ENCODE measurements around the gene SKP2.
A peak's percentile ranks its signal among the peaks of the same experiment; 100 is the strongest.
"Not testable (repeated sequence)": the region's sequence is repeated elsewhere in the genome, so short reads cannot be mapped to it uniquely, and the experiment has no call there.

The SKP2 gene

DNA sequence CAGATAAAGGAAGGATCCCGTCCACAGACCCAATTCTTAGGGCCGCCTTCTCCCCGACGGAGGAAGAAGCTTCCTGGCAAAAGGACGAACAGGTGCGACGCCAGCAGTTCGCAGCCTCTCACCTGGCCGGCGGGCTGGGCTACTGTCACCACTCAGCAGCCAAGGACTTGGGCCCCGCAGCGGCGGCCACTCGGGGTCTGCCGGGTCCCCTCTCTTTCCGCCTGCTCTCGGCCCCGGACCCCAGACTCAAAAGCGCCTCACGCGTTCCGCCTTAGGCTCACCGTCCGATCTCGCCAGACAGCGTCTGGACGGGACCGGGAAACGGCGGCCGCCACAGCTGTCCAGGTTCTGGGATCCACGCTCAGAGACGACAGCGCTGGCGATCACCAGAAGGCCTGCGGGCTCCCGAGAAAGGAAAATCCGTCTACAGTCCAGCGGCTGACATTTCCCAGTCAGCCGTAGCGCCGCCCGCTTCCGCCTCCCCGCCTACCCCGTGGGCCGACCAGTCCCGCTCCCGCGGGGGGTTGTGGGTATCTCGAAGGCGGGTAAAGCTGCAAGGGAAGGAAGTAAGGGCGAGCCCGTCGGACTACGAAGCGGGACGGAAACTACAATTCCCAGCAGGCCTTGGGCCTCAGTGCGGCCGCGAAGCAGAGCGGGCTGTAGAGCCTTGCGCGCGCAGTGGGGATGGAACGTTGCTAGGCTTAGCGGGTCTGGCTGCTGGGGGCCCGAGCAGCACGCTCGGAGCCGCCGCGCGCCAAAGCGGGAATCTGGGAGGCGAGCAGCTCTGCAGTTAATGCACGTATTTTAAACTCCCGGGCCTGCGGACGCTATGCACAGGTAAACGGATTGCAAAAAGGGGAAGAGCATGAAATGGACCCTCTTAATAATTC lies at the start of gene SKP2, which contains the start of gene LMBRD2:
SKP2 (plus strand) TSS at position 678 of the 890 bp plus-strand sequence; CDS start at position 830, 152 bp downstream.
LMBRD2 (minus strand) TSS at position 454 of the 890 bp plus-strand sequence. CDS start 8,538 bp downstream, outside the sequence.
- DNase-seq = peak; percentile 96 to 97

DNA sequence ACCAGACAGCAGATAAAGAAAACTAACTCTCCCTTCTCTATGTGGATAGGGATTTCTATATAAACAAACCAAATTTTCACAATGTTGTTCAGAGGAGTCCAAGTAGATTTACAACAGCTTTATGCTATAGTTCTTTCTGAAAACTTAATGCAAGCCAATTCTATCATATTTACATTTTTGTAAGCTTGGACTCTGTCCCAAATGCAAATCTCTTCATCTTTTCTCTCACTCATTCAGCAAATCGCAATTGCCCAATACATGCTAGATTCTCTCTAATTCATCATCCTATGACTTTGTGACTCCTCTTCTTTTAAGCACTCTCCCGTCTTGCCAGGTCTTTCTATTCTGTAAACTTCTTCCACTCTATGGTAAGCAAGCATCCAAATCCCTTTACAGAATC lies 46.1 kb upstream of the SKP2 start:
- DNase-seq = no peak

DNA sequence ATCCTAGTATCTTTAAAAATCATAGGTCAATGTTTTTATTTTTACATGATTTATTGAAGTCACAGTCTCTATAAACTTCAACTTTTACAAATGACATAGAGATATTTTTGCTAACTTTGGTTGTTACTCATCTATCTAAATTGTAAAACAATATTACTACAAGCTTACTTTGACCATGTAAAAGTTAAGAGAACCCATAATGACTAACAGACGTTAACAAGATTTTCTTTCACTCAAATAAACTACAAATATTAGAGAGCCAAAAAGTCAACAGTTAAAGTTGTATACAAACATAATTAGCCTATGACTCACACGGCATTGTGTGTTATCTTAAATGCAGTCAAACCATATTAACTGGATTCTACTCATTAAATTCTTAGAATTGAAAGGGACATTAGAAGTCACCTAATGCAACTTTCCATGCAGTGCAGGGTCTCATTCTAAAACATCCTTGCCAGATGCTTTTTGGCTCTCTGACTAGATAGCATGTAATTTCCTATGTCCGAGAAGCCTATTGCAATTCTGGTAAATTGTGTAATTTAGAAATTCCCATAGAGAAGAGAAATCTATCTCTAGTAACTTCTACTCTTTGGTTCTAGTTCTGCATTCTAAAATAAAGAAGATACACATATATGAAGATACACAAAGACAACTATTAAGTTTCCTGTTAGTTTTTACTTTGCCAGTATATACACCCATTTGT lies 43.0 kb upstream of the SKP2 start:
- DNase-seq = no peak

DNA sequence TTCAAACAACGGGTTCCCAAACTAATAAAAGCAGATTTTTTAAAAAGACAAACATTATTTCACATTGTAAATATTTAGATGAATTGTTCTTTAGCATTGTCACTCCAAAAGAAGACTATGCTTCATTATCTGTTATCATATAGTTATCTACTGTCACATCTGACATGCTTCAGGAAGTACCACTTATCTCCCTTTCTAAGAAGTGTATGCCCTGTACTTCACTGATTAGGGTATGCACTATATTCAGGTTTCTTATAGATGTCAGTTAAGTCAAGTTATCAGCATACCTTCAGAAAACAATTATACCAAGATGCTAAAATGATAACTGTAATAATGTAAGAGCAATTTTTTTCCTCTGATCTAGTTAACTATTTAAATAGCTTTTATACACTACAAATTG lies 40.7 kb upstream of the SKP2 start:
- no peak for DNase-seq

DNA sequence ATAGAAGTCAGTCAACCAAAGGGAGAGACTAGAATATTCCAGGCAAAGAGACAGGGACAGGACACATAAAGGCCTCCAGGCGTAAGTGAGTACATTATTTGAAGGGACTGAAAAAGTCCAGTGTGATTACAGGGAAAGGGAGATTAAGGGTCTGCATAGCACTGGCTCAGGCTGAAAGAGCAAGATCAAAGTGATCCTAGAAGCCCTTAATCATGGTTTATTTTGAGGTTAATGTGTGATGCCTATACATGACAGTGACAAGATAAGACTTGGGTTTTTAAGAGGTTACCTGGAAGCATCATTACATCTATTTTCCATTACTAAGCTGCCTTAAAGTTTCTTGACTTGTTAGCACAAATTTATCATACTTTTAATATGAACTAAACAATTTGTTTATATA lies 26.0 kb upstream of the SKP2 start:
- DNase-seq = no peak

DNA sequence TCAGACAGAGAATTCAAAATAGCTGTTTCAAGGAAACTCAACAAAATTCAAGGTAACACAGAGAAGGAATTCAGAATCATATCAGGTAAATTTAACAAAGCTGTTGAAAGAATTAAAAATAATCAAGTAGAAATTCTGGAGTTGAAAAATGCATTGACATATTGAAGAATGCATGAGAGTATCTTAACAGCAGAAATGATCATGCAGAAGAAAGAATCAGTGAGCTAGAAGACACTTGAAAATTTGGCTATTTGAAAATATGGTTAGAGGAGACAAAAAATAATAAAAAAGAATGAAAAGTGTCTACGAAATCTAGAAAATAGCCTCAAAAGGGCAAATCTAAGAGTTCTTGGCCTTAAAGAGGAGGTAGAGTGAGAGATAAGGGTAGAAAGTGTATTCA lies 23.1 kb upstream of the SKP2 start:
- DNase-seq = no peak

DNA sequence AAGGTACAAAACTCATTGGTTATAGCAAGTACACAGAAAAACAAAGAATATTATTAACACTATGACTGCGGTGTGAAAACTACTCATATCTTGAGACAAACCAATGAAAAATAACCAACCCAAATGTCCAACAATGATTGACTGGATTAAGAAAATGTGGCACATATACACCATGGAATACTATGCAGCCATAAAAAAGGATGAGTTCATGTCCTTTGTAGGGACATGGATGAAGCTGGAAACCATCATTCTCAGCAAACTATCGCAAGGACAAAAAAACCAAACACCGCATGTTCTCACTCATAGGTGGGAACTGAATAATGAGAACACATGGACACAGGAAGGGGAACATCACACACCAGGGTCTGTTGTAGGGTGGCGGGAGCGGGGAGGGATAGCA lies 22.2 kb upstream of the SKP2 start:
- not testable (repeated sequence) for DNase-seq

DNA sequence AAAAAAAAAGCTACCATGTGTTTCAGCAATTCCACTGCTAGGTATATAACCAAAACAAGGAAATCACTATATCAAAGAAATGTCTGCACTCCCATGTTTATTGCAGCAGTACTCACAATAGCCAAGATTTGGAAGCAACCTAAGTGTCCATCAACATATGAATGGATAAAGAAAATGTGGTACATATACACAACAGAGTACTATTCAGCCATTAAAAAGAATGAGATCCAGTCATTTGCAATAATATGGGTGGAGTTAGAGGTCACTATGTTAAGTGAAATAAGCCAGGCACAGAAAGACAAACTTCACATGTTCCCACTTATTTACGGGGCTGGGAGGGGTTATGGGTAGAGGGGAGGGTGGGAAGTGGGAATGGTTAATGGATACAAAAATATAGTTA lies 18.9 kb upstream of the SKP2 start:
- not testable (repeated sequence) for DNase-seq

DNA sequence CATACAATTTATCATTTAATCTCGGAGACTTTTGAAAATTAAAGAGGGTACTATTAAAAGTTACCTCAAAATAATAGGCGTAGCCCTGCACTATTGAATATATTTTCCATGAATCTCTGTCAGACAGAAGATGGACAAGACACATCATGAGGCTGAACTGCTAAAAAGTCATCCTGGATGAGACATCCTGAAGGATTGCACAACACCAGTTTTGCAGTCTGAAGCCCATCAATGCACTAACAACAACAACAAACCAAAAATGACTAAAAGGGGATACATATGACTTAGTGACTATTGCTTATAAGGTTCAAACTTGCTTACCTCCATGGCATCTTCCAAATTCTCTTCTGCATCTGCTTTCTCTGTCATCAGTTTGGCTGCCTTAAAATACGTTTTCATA lies 15.9 kb upstream of the SKP2 start:
- DNase-seq = no peak

DNA sequence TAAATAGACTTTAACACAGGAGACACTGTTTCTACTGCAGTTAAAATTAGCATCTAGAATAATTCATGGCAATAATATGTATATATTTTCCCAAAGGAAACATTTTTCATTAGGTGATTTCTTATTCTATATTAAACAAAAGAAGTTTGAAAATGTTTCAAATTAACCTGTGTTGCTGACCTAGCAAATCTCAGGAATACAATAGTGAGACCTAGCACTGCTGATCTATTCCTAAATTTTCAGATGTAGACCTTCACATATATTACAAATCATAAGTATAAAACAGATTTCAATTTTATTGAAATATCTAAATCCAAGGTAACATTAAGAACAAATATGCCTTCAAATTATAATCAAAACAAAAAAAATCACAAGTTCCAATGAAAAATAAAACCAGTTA lies 15.3 kb upstream of the SKP2 start:
- no peak for DNase-seq

DNA sequence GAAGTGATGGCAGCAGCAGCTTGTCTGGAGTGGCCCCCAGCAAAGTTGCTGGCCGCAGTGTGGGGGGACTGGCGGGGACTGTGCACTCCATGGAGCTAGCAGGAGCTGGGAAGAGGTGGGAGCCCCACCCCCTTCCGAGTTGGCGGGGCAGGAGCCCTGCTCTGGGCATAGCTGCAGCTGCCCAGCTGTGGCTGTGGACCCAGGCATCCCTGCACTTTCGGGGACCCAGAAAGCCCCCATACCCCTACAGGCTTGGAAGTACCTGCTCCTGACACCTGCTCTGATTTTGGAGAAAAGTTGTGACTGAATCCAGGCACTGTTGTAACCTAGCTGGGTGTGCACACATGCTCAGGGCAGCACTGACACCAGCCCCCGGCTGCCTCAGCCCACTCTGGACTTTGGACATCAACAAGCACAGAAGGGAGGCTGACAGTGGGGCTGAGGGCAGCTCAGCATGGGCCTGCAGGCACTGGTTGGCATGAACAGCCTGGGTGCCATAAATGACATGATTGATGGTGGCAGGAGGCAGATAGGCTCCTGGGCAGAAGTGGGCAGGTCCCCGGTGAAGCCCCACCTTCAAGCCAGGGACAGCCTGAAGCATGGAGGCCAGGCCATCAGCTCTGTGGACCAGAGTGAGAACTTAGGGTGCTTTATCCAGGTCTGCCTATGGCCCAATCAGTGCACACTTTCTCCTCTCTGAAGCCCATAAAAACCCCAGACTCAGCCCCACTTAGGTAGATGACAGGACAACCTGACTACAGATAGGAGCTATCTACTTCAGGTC lies 12.8 kb upstream of the SKP2 start:
- no peak for DNase-seq

DNA sequence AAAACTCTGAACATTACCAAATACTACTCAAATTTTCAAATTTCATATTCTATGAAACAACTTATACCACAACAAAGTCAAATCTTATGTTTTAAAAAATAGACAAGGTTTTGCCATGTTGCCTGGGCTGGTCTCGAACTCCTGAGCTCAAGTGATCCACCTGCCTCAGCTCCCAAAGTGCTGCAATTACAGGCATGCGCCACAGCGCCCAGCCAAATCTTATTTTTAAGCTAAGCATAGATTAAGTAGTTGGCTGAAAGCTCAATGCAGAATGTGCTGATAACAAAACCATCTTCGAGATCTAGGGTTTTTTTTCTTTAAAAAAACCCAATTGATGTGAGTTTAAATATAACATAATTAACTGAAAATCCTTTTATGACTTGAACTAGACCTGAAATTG lies 6.6 kb upstream of the SKP2 start:
- no peak for DNase-seq

DNA sequence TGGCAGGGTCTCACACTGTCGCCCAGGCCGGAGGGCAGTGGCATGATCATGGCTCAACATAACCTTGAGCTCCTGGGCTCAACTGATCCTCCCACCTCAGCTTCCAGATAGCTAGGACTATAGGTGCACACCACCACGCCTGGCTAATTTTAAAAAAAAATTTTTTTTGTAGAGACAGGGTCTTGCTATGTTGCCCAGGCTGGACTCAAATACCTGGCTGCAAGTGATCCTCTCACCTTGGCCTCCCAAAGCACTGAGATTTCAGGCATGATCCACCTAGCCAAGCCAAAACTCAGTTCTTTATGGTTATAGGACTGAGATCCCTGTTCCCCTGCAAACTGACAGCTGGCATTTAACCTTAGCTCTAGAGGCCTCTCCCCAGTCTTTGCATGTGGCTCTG lies 5.5 kb upstream of the SKP2 start:
- DNase-seq = no peak

DNA sequence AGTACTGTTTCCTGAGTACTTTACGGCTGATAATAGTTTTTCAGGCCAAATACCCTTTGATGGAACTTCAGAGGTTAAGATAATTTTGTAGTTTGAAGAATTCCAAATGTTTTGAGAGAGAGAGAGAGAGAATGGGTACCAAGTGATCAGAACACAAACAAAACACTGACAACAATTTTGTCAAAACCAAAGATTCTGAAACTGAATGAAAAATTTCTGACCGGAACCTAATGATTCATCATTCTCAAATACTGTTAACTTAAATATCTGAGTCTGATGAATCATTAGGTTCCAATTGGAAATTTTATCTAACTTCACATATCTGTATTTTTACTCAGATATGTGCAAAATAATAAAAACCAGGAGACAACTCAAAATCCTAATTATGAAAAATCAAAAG lies 4.2 kb upstream of the SKP2 start:
- no peak for DNase-seq

DNA sequence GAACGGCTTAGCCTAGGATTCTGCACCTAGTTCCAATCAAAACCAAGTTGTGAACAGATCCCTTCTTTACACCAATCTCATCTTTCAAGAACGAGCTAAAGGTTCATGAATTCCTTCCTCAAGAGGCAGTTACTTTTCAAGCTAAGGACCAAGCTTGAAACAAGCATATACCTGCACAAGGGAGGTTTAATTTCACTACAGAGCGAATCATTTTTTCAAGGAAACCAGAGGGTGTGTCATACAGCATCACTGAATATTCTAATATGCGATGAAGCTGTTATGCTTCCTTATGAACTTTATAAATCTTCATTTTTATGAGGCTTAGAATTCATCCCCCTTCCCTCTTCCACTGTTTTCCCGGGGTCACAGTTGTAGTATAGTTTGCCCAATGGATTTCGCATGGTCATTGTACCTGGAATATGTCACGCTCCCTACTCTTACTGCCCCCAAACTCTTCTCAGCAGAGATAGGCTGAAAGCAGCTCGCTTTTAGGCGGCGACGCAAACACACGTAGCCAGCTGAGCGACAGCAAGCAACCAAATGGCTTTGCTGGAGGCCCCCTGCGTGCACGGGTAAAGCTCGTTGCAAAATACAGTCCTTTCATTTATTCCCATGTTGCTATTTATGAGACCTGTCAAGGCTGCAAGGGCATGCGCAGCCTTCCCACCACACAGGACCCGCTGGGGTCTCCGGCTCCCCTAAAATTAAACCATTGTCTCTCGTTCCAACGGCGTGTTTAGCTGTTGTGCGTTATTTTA lies 1.1 kb upstream of the SKP2 start:
- DNase-seq = peak; percentile 19 to 36

DNA sequence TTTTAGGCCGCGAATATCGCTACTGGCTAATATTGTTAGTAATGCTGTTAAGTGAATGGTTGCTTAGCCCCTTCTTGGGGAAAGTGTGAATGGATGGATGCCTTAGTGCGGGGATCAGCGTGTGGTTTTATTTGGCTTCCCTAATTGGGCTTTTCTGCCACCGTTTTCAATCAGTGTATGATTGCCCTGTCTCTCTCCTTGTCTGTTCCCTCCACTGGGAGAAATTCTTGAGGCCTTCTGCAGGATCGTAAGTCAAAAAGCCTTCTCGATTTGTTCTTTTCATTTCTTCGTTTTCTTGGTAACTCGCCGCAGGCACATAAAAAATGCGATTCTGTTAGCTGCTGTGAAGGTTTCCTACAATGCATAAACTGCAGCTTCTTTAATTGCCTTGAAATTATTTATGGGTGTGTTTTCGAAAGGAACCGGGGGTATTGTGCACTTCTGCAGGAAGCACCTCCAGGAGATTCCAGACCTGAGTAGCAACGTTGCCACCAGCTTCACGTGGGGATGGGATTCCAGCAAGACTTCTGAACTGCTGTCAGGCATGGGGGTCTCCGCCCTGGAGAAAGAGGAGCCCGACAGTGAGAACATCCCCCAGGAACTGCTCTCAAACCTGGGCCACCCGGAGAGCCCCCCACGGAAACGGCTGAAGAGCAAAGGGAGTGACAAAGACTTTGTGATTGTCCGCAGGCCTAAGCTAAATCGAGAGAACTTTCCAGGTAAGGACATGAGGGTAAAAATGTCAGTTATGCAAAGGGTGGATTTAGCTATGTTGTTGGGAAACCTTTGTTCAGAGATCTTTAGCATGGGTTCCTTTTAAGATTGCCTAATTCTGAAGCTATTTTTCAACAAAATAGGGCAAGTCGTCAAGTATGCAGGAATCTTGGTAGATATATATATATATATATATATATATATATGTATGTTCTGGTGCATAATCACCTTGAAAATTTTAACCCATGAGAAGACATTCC lies 700 bp downstream of the SKP2 start:
- DNase-seq = no peak

DNA sequence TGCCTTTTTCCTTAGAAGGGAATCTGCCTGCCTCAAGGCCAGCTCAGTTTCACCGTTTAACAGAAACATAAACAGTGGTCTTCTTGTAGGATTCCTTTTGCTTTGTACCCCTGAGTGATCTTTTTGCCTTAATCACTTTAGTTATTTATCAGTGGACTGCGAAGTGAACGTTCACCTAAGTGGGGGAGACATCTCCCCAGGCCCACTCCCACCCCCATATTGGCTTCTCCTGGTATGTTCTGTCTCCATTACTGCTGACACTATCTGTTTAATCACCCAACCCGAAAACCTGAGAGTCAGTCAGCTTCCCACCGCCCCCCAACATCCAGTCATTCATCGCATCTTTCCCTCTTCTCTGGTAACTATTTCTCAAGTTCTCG lies 1.4 kb downstream of the SKP2 start:
- DNase-seq = no peak

DNA sequence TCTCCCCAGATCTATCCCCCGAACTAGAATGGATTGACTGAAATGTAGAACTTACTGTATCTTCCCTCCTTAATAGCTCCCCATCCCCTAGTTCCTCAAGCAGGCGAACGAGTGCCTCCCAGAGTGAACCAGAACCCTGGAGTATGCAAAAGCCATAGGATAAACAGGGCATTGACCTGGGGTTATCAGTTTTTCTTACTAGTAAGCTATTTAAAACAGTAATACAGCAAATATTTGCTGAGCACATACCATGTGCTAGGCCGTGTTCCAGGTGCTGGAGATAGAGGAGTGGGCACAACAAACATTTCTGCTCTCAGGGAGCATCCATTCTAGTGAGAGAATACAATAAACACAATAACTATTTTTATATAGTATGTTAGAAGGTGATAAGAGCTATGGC lies 1.8 kb downstream of the SKP2 start:
- DNase-seq = no peak

DNA sequence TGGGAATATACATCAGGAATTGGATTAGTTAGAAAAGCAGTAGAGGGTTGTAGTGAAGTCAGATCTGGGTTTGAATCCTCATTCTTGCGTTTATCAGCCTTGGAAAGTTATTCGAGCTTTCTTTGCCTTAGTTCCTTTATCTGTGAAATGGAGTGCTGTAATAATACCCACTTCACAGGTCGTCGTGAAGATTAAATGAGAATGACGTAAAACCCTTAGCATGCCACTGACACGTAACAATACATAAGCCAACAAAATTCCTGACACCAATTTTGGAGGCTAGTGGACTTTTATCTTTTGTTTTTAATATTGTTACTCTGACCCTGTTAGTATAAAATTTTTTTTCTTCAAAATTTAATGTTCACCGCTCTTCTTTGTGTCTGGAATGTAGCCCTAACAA lies 3.4 kb downstream of the SKP2 start:
- DNase-seq = no peak

DNA sequence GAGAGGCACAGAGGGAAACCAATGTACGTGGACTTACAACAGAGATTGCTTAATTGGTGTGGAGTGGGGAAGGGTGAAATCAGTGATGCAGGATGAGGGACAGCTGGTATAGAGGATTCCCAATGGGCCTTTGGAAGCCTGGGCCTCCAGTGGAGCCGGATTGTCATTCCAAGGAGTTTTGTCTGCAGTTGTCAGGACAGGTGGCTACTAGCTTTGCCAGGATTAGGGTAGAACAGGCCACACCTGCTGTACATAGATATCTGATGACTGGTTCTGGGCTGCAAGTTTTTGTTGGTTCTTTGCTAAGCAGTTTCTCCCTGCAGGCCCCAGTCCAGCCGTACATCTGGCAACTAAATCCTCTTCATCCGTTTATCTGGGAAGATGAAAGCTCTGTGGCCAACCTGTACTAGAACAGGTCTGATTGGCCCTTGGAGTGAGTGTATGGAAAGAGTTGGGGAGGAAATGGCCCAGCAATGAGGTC lies 4.2 kb downstream of the SKP2 start:
- no peak for DNase-seq

DNA sequence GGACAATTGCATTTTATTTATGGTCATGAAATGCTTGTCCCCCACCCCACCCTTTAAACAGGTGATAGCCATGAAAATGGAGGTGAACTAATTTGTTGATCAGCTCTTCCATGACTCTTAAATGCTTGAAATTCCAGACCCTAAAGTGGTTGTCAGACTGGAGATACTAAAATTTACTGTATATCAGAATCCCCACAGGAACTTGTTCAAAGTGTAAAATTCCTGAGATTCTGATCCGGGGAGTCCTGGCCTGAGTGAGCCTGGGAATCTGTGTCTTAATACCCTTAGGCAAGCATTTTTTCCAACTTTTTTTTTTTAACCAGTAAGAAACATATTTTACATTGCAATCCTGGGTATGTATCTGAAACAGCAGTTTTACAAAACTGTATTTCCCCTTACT lies 4.7 kb downstream of the SKP2 start:
- no peak for DNase-seq
